GM23248 (cell line): Measurements from ENCODE around the gene TMEM150B. TPM values are rescaled to one million over a fixed set of nuclear protein-coding genes. Genes with fewer than 3 reads are reported as not detected.

Source experiments
- DNase-seq: peaks from one replicate; pipeline ENCODE4 v3.0.0-alpha.2; 2015
- H2AFZ ChIP-seq: fragments of 200-600 bp; sonication (generic); 2 replicates; pipeline ENCODE4 v1.6.1; 2016; ENCODE audit warnings: antibody characterized with exemption
- H3F3A ChIP-seq: fragments of 200-600 bp; sonication (generic); 2 replicates; pipeline ENCODE4 v1.6.1; 2016; ENCODE audit warnings: mild to moderate bottlenecking, antibody characterized with exemption, mixed run types; ENCODE audit not compliant: insufficient read depth
- H3K27ac ChIP-seq: fragments of 200-600 bp; sonication (generic); 2 replicates; pipeline ENCODE4 v1.5.1; 2016; ENCODE audit warnings: mild to moderate bottlenecking
- H3K27me3 ChIP-seq: fragments of 200-600 bp; sonication (generic); replicated peaks from 2 replicates; pipeline ENCODE4 v1.6.1; 2016; ENCODE audit warnings: mild to moderate bottlenecking; ENCODE audit not compliant: insufficient read depth
- H3K36me3 ChIP-seq: fragments of 200-600 bp; sonication (generic); 2 replicates; pipeline ENCODE4 v1.6.1; 2016; ENCODE audit warnings: low read depth, mild to moderate bottlenecking
- H3K4me1 ChIP-seq: fragments of 200-600 bp; sonication (generic); 2 replicates; pipeline ENCODE4 v1.6.1; 2016; ENCODE audit warnings: mild to moderate bottlenecking; ENCODE audit not compliant: insufficient read depth
- H3K4me2 ChIP-seq: fragments of 200-600 bp; sonication (generic); one replicate; pipeline ENCODE4 v1.6.1; 2016; ENCODE audit warnings: mild to moderate bottlenecking; ENCODE audit not compliant: unreplicated experiment
- H3K4me3 ChIP-seq: fragments of 200-600 bp; sonication (generic); 2 replicates; pipeline ENCODE4 v1.5.1; 2016; ENCODE audit warnings: mild to moderate bottlenecking
- H3K79me2 ChIP-seq: fragments of 200-600 bp; sonication (generic); 2 replicates; pipeline ENCODE4 v1.6.1; 2016; ENCODE audit warnings: mild to moderate bottlenecking; ENCODE audit not compliant: insufficient read depth
- H3K9ac ChIP-seq: fragments of 200-600 bp; sonication (generic); 2 replicates; pipeline ENCODE4 v1.6.1; 2016; ENCODE audit warnings: mild to moderate bottlenecking
- H3K9me2 ChIP-seq: fragments of 200-600 bp; sonication (generic); 2 replicates; pipeline ENCODE4 v1.6.1; 2016; ENCODE audit warnings: mixed run types, mild to moderate bottlenecking, moderate library complexity; ENCODE audit not compliant: insufficient read depth
- H3K9me3 ChIP-seq: fragments of 200-600 bp; sonication (generic); one replicate; pipeline ENCODE4 v1.6.1; 2017; ENCODE audit warnings: low read depth
- H4K20me1 ChIP-seq: fragments of 200-600 bp; sonication (generic); 2 replicates; pipeline ENCODE4 v1.6.0; 2016; ENCODE audit not compliant: insufficient read depth
- EZH2 ChIP-seq: fragments of 200-600 bp; sonication (generic); IDR thresholded peaks from 2 replicates; pipeline ENCODE4 v1.6.1; 2018; ENCODE audit warnings: antibody characterized with exemption, mild to moderate bottlenecking; ENCODE audit not compliant: insufficient read depth, poor library complexity, severe bottlenecking
- EZH2phosphoT487 ChIP-seq: fragments of 200-600 bp; sonication (generic); IDR thresholded peaks from 2 replicates; pipeline ENCODE4 v1.6.1; 2018; ENCODE audit warnings: antibody characterized with exemption, moderate library complexity, mild to moderate bottlenecking, low read depth; ENCODE audit not compliant: insufficient read depth
- WGBS, 2 experiments: methylation state at CpG; one replicate each; pipeline ENCODE4 v1.1.6; 2015 to 2017; ENCODE audit warnings: low lambda C conversion rate in 2 of 2, low coverage in 1 of 2; ENCODE audit errors: missing lambda C conversion rate in 2 of 2; 5-methylcytosine and 5-hydroxymethylcytosine counted together
- in situ Hi-C: fragments of 300-500 bp; cut with MboI; formaldehyde crosslinking; loops from 2 replicates; pipeline ENCODE4 v1.15.0; 2020
- polyA plus RNA-seq: library from polyadenylated mRNA; unstranded; fragments of >200 nt; fragmentation: Nextera tagmentation; extraction: Ambion mirVana; gene quantifications from 2 replicates; pipeline ENCODE4 v1.2.1, GENCODE V29; 2016
- total RNA-seq: library from RNA; depleted of rRNA; stranded (reverse); fragments of >200 nt; shearing (Covaris generic); gene quantifications from 2 replicates; pipeline ENCODE4 v1.2.3, GENCODE V29; 2014

Gene TMEM150B
- total and polyA plus RNA-seq, 2 experiments from 2014 or later, result not detected

DNA sequence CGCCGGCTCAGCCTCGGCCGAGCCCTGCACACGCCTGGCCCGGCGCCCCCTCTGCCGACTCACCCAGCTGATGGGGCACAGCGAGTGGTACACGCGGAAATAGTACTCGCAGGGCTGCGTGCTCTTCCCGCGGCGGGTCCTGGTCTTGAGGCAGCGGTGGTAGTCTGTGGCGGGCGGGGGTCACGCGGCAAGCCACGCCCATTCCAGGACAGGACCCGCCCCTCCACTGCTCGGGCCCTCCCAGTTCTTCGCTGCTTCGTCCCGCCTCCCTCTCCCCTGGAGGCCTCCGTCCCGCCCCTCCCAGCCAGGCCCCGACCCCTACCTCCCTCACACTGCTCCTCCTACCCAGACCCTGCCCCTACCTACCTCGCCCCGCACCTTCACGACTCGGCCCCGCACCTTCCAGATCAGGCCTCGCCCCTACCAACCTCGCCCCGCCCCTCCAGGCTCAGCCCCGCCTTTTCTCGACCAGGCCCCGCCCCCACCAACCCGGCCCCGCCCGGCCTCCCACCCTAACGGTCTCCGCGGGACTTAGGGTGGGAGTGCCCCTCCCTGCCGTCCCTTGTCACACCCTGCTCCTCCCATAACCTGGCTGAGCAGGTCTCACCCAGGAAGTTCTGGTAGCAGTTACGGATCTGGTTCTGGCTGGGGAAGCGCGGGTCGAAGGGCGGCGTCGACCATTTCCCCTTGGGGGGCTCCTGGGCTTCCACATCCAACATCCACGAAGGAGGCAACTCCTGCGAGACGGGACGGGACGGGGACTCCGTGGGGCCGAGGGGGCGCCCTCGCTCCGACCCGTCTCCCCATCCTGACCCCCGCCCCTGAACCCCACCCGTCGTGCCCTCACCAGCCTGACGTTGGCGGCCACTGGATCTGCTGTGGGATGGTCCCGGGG is 28.9 kb upstream of the TMEM150B start:
- Histone ChIP-seq H3K4me2 (peak overlapping the region; percentile 75), H3K36me3 (no peaks in the 10 kb centered on the region), H4K20me1 (no peaks in the 10 kb centered on the region), H3K9me3 (no peaks in the 10 kb centered on the region), H3F3A (no peaks in the 10 kb centered on the region), H3K79me2 (no peaks in the 10 kb centered on the region), H3K9ac (peak overlapping the region; percentile 20; the same call in 1 of the 2 replicates), H3K9me2 (no peaks in the 10 kb centered on the region), H3K4me1 (no peaks in the 10 kb centered on the region), H3K27ac (no peak overlapping the region), H2AFZ (peak overlapping the region; percentile 54), H3K27me3 (peaks cover 40% of the 10 kb centered on the region), H3K4me3 (peak overlapping the region; percentile 67)
- WGBS, 2 experiments, result 1 to 5% methylated on average over 30 to 72 of the region's 72 CpGs
- DNase-seq, result peak; percentile 78
- in situ Hi-C loops, result no loop called here
- TF ChIP-seq EZH2phosphoT487 (no peak), EZH2 (no peak)

DNA sequence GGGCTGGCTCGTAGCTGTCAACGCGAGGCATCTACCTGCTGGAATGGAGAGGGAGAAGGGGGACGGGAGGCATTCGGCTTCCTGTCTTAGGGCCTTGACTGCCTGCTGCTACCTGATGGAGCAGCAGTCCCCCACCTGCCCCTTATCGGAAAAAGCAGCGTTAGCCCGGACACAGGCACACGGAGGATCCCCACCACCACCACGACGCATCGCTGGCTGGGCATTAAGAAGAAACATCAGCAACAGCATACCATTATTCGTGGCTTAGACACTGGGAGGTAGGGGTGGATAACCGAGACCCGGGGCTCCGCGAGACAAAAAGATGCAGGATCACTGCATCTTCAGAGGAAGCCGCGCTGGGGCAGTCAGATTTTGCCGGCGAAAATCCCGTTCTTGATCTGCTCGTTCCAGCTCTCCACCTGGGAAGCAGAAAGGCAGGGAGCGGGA is 28.2 kb upstream of the TMEM150B start:
- no peaks in the 10 kb centered on the region for H4K20me1 ChIP-seq
- H3K9me3 ChIP-seq, result no peaks in the 10 kb centered on the region
- no peak for DNase-seq
- no peaks in the 10 kb centered on the region for H3K4me1 ChIP-seq
- WGBS, 2 experiments, result 0 to 3% methylated on average over 23 to 24 of the region's 24 CpGs
- peak overlapping the region; percentile 54 for H2AFZ ChIP-seq
- H3F3A ChIP-seq, result no peaks in the 10 kb centered on the region
- H3K27me3 ChIP-seq, result peaks cover 40% of the 10 kb centered on the region
- no peaks in the 10 kb centered on the region for H3K9me2 ChIP-seq
- TF ChIP-seq EZH2 (peak; percentile 73), EZH2phosphoT487 (no peak)
- in situ Hi-C loops, result no loop called here
- peak overlapping the region; percentile 67 for H3K4me3 ChIP-seq
- H3K4me2 ChIP-seq, result peak overlapping the region; percentile 75
- no peaks in the 10 kb centered on the region for H3K36me3 ChIP-seq
- H3K9ac ChIP-seq, result peak overlapping the region; percentile 20; the same call in 1 of the 2 replicates
- no peaks in the 10 kb centered on the region for H3K79me2 ChIP-seq
- H3K27ac ChIP-seq, result no peak overlapping the region

DNA sequence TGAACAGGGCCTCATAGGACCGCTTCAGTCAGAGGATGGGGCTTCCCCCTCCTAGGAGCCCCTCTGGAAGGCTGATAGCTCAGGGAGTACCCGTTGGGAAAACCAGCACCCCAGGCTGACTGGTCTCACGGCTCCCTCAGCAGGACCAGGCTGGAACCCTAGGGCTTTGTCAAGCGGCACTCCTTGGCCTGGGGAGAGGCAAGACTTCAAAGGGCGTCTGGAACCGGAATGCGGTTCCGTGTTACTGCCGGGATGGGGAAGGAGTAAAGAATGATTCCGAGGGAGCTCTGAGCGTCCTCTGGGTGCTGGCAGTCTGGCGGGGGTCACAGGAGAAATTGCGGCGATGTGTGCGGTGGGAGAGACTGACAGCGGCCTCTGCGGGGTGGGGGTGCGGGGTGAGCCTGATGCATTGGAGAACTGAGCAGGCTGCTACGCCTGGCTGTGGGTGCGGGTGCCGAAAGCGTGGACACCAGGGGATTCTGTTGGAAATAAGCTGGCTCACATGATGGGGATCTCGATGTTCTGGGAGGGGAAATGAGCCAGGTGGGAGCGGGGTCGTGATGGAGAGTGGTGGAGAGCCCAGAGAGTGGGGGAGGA is 27.5 kb upstream of the TMEM150B start:
- TF ChIP-seq EZH2phosphoT487 (no peak), EZH2 (no peak)
- H3K9ac ChIP-seq, result no peak overlapping the region
- H3K79me2 ChIP-seq, result no peaks in the 10 kb centered on the region
- 38 to 46% methylated on average over 25 of the region's 25 CpGs for WGBS, 2 experiments
- no peaks in the 10 kb centered on the region for H3K9me3 ChIP-seq
- in situ Hi-C loops, result no loop called here
- H3K27me3 ChIP-seq, result peaks cover 40% of the 10 kb centered on the region
- no peaks in the 10 kb centered on the region for H3K4me1 ChIP-seq
- H3K36me3 ChIP-seq, result no peaks in the 10 kb centered on the region
- no peaks in the 10 kb centered on the region for H3K9me2 ChIP-seq
- no peaks in the 10 kb centered on the region for H3F3A ChIP-seq
- H4K20me1 ChIP-seq, result no peaks in the 10 kb centered on the region
- no peak overlapping the region for H3K4me3 ChIP-seq
- H3K27ac ChIP-seq, result no peak overlapping the region
- no peak overlapping the region for H3K4me2 ChIP-seq
- DNase-seq, result no peak
- H2AFZ ChIP-seq, result no peak overlapping the region

DNA sequence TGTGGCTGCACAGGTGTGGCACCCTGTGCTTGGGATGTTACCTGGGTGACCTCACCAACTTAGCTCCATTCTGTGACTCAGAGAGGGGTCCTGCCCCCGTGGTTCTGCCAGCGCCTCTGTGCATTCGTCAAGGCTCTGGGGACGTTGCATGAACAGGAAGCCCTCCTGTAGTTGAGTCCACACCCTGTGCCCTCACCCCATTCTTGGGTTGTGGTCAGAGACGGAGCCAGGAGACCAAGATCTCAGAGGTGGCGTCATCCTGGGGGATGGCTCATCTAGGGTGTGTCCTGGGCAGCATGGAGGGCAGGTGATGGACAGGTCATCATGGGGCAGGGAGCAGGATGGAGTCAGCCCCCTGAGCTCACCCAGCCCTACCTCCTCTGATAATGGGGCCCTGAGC is 26.9 kb upstream of the TMEM150B start:
- H3K27ac ChIP-seq, result no peak overlapping the region
- no peak for TF ChIP-seq EZH2phosphoT487
- TF ChIP-seq EZH2, result no peak
- 70 to 73% methylated on average over 6 of the region's 6 CpGs for WGBS, 2 experiments
- H3K9me2 ChIP-seq, result no peaks in the 10 kb centered on the region
- no peaks in the 10 kb centered on the region for H3K79me2 ChIP-seq
- peaks cover 40% of the 10 kb centered on the region for H3K27me3 ChIP-seq
- no peak overlapping the region for H2AFZ ChIP-seq
- H3K4me3 ChIP-seq, result no peak overlapping the region
- H3K36me3 ChIP-seq, result no peaks in the 10 kb centered on the region
- H3K4me2 ChIP-seq, result no peak overlapping the region
- H3K9me3 ChIP-seq, result no peaks in the 10 kb centered on the region
- no peaks in the 10 kb centered on the region for H3K4me1 ChIP-seq
- H3F3A ChIP-seq, result no peaks in the 10 kb centered on the region
- no peak for DNase-seq
- no peak overlapping the region for H3K9ac ChIP-seq
- no peaks in the 10 kb centered on the region for H4K20me1 ChIP-seq
- in situ Hi-C loops, result no loop called here
